T-cell (primary cell): Measurements from ENCODE around the gene SPATA17. TPM values are rescaled to one million over a fixed set of nuclear protein-coding genes. Genes with fewer than 3 reads are reported as not detected.

ENCODE experiments used
- ATAC-seq, 4 experiments: fragments of 200-7000 bp in 3 of 4; fragments of 150-1000 bp in 1 of 4; cut with Tn5 transposase; replicated peaks in 1 of 4; 1 replicate in 3 of 4; 2 replicates in 1 of 4; pipeline ENCODE4 v1.10.0; 2021; ENCODE audit warnings: moderate library complexity in 3 of 4, mild to moderate bottlenecking in 2 of 4, moderate number of reproducible peaks in 1 of 4
- CTCF ChIA-PET, 2 donors: fragments of 300-600 bp; sonication (Branson Sonifier 250); formaldehyde crosslinking; loops; one replicate each; lab custom pipeline; 2022; ENCODE audit warnings: antibody characterized with exemption in 2 of 2; lab: Charles Lee
- POLR2A ChIA-PET, 2 donors: fragments of 300-600 bp; sonication (Branson Sonifier 250); formaldehyde crosslinking; loops; one replicate each; lab custom pipeline; 2022; ENCODE audit warnings: antibody characterized with exemption in 2 of 2; lab: Charles Lee
- DNase-seq, 35 experiments: peaks; one replicate each; pipeline versions ENCODE4 v3.0.0 to v3.0.0-alpha.2; 2013 to 2023
- H3K27ac ChIP-seq: one replicate; pipeline ENCODE4 v1.5.1; 2013; ENCODE audit warnings: low read length
- H3K27me3 ChIP-seq, 2 experiments: replicated peaks in 1 of 2; 1 replicate in 1 of 2; 2 replicates in 1 of 2; pipeline versions ENCODE4 v1.6.1 to v1.7.0; 2013; ENCODE audit warnings: low read length in 1 of 2, mixed read lengths in 1 of 2; ENCODE audit not compliant: control insufficient read depth in 2 of 2, insufficient read depth in 2 of 2; ENCODE audit errors: extremely low read depth in 1 of 2
- H3K36me3 ChIP-seq, 2 donors: 1 replicate in 1 of 2; 2 replicates in 1 of 2; pipeline versions ENCODE4 v1.6.1 to v1.7.0; 2013; ENCODE audit warnings: low read length in 1 of 2; ENCODE audit not compliant: control insufficient read depth in 2 of 2, insufficient read depth in 1 of 2; ENCODE audit errors: extremely low read depth in 1 of 2
- H3K4me1 ChIP-seq, 2 experiments: 1 replicate in 1 of 2; 2 replicates in 1 of 2; pipeline versions ENCODE4 v1.6.1 to v1.7.0; 2013; ENCODE audit warnings: low read length in 2 of 2, mixed read lengths in 1 of 2; ENCODE audit not compliant: insufficient read depth in 2 of 2, control insufficient read depth in 1 of 2; ENCODE audit errors: extremely low read depth in 1 of 2
- H3K4me3 ChIP-seq, 2 donors: 1 replicate in 1 of 2; 2 replicates in 1 of 2; pipeline versions ENCODE4 v1.5.1 to v1.7.0; 2013; ENCODE audit warnings: mild to moderate bottlenecking in 2 of 2, low read length in 1 of 2, moderate library complexity in 1 of 2; ENCODE audit not compliant: control insufficient read depth in 1 of 2; ENCODE audit errors: extremely low read depth in 1 of 2
- H3K9me3 ChIP-seq: 2 replicates; pipeline ENCODE4 v1.7.0; 2013
- H3K27ac Mint-ChIP-seq, 2 donors: one replicate each; pipeline ENCODE4 v1.8.0; 2020 to 2021; ENCODE audit warnings: mild to moderate bottlenecking in 2 of 2, mixed read lengths in 2 of 2
- H3K27me3 Mint-ChIP-seq, 2 donors: one replicate each; pipeline ENCODE4 v1.8.0; 2021 to 2022; ENCODE audit warnings: mixed read lengths in 2 of 2
- H3K36me3 Mint-ChIP-seq: one replicate; pipeline ENCODE4 v1.8.0; 2021; ENCODE audit warnings: mixed read lengths
- H3K4me1 Mint-ChIP-seq, 3 donors: one replicate each; pipeline ENCODE4 v1.8.0; 2020 to 2022; ENCODE audit warnings: mixed read lengths in 3 of 3, mild to moderate bottlenecking in 1 of 3
- H3K4me3 Mint-ChIP-seq, 3 donors: one replicate each; pipeline ENCODE4 v1.8.0; 2020 to 2022; ENCODE audit warnings: mild to moderate bottlenecking in 3 of 3, mixed read lengths in 3 of 3, moderate library complexity in 3 of 3
- H3K9me3 Mint-ChIP-seq, 3 donors: one replicate each; pipeline ENCODE4 v1.8.0; 2020 to 2022; ENCODE audit warnings: mixed read lengths in 3 of 3
- WGBS: methylation state at CpG from one replicate; pipeline ENCODE4 v1.1.5; 2013; ENCODE audit warnings: missing lambda C conversion rate; ENCODE audit not compliant: insufficient coverage; 5-methylcytosine and 5-hydroxymethylcytosine counted together
- total RNA-seq, 35 experiments: library from RNA in 6 of 35; stranded (reverse) in 6 of 35; fragments of 120-200 nt in 1 of 35; gene quantifications; one replicate each; pipeline versions ENCODE4 v1.2.1 to v1.2.4 and lab custom pipeline; 2013 to 2026

The SPATA17 gene
- total RNA-seq, 5 donors from 2014 or later (not counting 1 experiment from before 2014, with no cell fraction given) = 0.44 TPM; not detected in 4

DNA sequence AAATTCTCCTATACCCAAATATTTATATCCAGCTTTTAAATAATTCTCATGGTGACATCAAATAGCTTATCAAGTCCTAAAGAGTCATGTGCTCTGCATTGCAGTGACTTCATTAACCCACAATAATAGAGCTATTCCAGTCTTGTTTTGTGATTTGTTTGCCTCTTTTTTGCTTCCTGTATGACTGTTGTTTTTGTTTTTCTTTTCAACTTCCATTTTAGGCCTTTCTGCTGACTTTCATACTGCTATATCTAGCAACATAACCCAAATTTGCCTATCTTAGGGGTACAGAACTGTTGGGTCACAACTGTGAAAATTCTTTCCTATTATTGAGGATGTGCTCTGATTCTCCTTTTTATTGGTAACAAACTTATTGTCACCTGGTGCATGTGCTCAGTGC is 30.3 kb downstream of the SPATA17 start:
- no peak for ATAC-seq
- Histone ChIP-seq H3K4me3 (no peak overlapping the region), H3K4me1 (no peaks in the 10 kb centered on the region), H3K9me3 (no peaks in the 10 kb centered on the region), H3K27me3 (no peaks in the 10 kb centered on the region), H3K36me3 (no peaks in the 10 kb centered on the region), H3K27ac (no peak overlapping the region)
- ChIA-PET CTCF (no interaction called here), POLR2A (no interaction called here)
- H3K9me3 Mint-ChIP-seq = no peaks in the 10 kb centered on the region
- H3K4me1 Mint-ChIP-seq = no peaks in the 10 kb centered on the region
- no peak overlapping the region for H3K27ac Mint-ChIP-seq
- no peak overlapping the region for H3K4me3 Mint-ChIP-seq
- DNase-seq = no peak
- H3K36me3 Mint-ChIP-seq = no peaks in the 10 kb centered on the region
- peaks cover 2 to 8% of the 10 kb centered on the region in 2 donors for H3K27me3 Mint-ChIP-seq

DNA sequence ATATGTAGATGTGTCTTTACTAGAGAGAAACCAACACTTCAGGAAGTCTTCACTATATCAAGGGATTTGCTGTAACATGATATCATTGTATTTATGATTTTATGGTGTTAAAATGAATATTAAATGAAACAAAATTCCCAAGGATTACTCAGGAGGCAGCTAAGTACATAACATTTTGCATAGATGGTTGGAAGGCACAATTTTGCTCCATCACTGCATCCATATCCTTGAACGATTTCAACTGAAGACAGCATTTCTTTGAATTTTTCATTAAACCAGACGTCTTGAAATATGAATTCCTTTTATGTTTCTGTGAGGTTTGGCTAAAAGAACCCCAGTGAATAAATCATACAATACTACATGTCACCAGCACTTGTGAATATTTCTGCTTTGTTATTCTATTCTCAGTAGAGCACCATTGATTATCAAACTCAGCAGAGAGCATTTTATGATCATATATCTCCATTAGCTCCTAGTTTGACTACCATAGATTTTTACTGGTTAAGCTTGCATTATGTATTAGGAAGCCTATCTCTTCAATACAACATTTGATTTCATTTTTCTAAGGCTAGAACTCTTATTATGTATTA is 37.3 kb downstream of the SPATA17 start:
- Histone ChIP-seq H3K27ac (no peak overlapping the region), H3K36me3 (no peaks in the 10 kb centered on the region), H3K9me3 (no peaks in the 10 kb centered on the region), H3K4me1 (no peaks in the 10 kb centered on the region), H3K4me3 (no peak overlapping the region), H3K27me3 (no peaks in the 10 kb centered on the region)
- no peaks in the 10 kb centered on the region for H3K9me3 Mint-ChIP-seq
- no peak for ATAC-seq
- H3K4me3 Mint-ChIP-seq = no peak overlapping the region
- CTCF ChIA-PET = no interaction called here
- POLR2A ChIA-PET = no interaction called here
- H3K27me3 Mint-ChIP-seq = peaks cover 4 to 9% of the 10 kb centered on the region in 2 donors
- H3K27ac Mint-ChIP-seq = no peak overlapping the region
- no CpG with 5 or more reads among the region's 2 CpGs for WGBS
- no peaks in the 10 kb centered on the region for H3K36me3 Mint-ChIP-seq
- H3K4me1 Mint-ChIP-seq = no peaks in the 10 kb centered on the region
- no peak for DNase-seq

DNA sequence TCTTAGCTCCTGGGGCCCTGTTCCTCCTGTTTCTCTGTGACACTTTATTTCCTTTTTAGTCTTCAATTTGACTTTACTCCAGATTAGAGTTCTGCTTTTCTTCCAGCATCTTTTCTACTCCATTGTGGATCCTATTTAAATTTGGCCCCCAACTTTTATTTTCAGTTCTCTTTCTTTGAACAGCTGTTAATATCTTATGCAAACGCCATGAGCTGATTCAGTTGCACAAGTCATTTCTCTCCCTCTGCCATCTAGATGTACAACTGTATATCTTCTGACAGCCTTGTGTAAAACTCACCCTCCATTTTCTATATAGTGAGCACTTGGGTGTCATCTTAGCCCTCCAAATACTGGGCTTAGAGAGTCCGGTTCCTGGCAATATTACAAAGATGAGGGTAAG is 42.2 kb downstream of the SPATA17 start:
- Mint-ChIP-seq H3K36me3 (no peaks in the 10 kb centered on the region), H3K27ac (no peak overlapping the region), H3K9me3 (no peaks in the 10 kb centered on the region), H3K4me1 (no peaks in the 10 kb centered on the region), H3K27me3 (peaks cover 9% of the 10 kb centered on the region in 2 donors), H3K4me3 (no peak overlapping the region)
- no peak overlapping the region for H3K4me3 ChIP-seq
- ChIA-PET CTCF (no interaction called here), POLR2A (interaction anchor here in 1 of 2 donors (0.6 kb wide), 1 partner anchor 109 kb away, joined by 3 read pairs; no protein-coding TSS in a partner anchor)
- H3K9me3 ChIP-seq = no peaks in the 10 kb centered on the region
- peaks cover 0 to 5% of the 10 kb centered on the region in 2 experiments for H3K27me3 ChIP-seq
- DNase-seq (no peak), ATAC-seq (no peak)
- no peaks in the 10 kb centered on the region for H3K36me3 ChIP-seq
- H3K4me1 ChIP-seq = no peaks in the 10 kb centered on the region
- 80% methylated on average over 1 of the region's 2 CpGs for WGBS
- H3K27ac ChIP-seq = no peak overlapping the region

DNA sequence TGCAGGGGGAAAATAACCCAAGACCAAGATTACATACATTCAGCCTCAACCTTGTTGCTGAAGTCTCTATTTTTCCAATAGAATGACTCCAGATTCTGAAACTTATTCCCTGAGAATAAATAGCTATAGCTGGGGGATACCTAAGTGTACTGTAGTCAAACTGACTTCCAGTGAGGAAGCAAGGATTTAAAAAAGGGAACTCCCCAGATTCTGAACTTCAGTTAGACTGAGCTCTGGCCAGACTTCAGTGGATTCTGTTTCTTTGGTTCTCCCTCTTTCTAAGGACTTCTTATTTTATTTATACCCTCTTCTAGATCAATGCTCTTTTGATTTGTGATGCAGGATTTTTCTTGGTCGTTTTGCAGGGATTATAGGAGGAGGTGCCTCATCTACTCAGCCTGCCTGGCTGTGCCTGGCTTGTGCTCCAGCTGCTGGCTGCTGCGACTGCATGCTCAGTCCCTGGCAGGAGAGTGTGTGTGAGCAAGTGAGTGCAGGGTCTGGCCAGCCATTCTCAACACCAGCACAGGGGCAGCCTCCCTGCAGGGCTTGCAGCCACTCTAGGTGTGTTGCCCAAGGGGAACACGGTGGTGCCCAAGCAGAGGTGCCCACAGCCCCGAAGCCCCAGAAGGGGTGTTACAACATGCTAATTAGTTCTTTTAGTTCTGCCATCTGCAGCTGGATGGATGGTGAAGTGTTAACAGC is 43.0 kb downstream of the SPATA17 start:
- ATAC-seq (no peak), DNase-seq (no peak)
- peaks cover 9% of the 10 kb centered on the region in 2 donors for H3K27me3 Mint-ChIP-seq
- peaks cover 0 to 5% of the 10 kb centered on the region in 2 experiments for H3K27me3 ChIP-seq
- H3K9me3 ChIP-seq = no peaks in the 10 kb centered on the region
- no peak overlapping the region for H3K4me3 Mint-ChIP-seq
- 95% methylated on average over 3 of the region's 4 CpGs for WGBS
- H3K4me3 ChIP-seq = no peak overlapping the region
- no peaks in the 10 kb centered on the region for H3K36me3 Mint-ChIP-seq
- H3K4me1 ChIP-seq = no peaks in the 10 kb centered on the region
- no peak overlapping the region for H3K27ac Mint-ChIP-seq
- H3K4me1 Mint-ChIP-seq = no peaks in the 10 kb centered on the region
- H3K36me3 ChIP-seq = no peaks in the 10 kb centered on the region
- H3K9me3 Mint-ChIP-seq = no peaks in the 10 kb centered on the region
- CTCF ChIA-PET = no interaction called here
- H3K27ac ChIP-seq = no peak overlapping the region
- POLR2A ChIA-PET = no interaction called here

GRCh38 chr1:217681806-217682205 is 50.7 kb downstream of the SPATA17 start:
- DNase-seq (no peak), ATAC-seq (no peak)
- no peaks in the 10 kb centered on the region for H3K27me3 Mint-ChIP-seq
- Histone ChIP-seq H3K4me3 (no peak overlapping the region), H3K27ac (no peak overlapping the region), H3K27me3 (no peaks in the 10 kb centered on the region), H3K4me1 (no peaks in the 10 kb centered on the region), H3K9me3 (no peaks in the 10 kb centered on the region), H3K36me3 (no peaks in the 10 kb centered on the region)
- no peak overlapping the region for H3K4me3 Mint-ChIP-seq
- no peaks in the 10 kb centered on the region for H3K4me1 Mint-ChIP-seq
- H3K36me3 Mint-ChIP-seq = no peaks in the 10 kb centered on the region
- no peak overlapping the region for H3K27ac Mint-ChIP-seq
- CTCF ChIA-PET = no interaction called here
- H3K9me3 Mint-ChIP-seq = no peaks in the 10 kb centered on the region
- no CpG with 5 or more reads among the region's 5 CpGs for WGBS
- POLR2A ChIA-PET = no interaction called here

GRCh38 chr1:217687511-217687910 is 56.4 kb downstream of the SPATA17 start:
- Mint-ChIP-seq H3K36me3 (no peaks in the 10 kb centered on the region), H3K4me3 (no peak overlapping the region), H3K27me3 (no peaks in the 10 kb centered on the region), H3K9me3 (no peaks in the 10 kb centered on the region), H3K27ac (no peak overlapping the region), H3K4me1 (no peaks in the 10 kb centered on the region)
- ATAC-seq (no peak), DNase-seq (no peak)
- POLR2A ChIA-PET = no interaction called here
- CTCF ChIA-PET = no interaction called here
- WGBS = no CpG with 5 or more reads among the region's 4 CpGs
- Histone ChIP-seq H3K4me1 (no peaks in the 10 kb centered on the region), H3K4me3 (no peak overlapping the region), H3K9me3 (no peaks in the 10 kb centered on the region), H3K36me3 (no peaks in the 10 kb centered on the region), H3K27me3 (no peaks in the 10 kb centered on the region), H3K27ac (no peak overlapping the region)
